Caco-2 (cell line): ENCODE measurements around the gene RASEF. TPM values are rescaled to one million over a fixed set of nuclear protein-coding genes. Genes with fewer than 3 reads are reported as not detected.
"Not testable (repeated sequence)": the region's sequence is repeated elsewhere in the genome, so short reads cannot be mapped to it uniquely, and the experiment has no call there.

Experiments
- BruUV-seq: library from RNA; stranded (reverse); fragments of 400-500 nt; replicated peaks from 2 replicates; lab custom pipeline; 2021; lab: Mats Ljungman, UMichigan
- CTCF ChIA-PET: fragments of 300-600 bp; sonication (Branson Sonifier 250); formaldehyde crosslinking; loops from one replicate; lab custom pipeline; 2022; ENCODE audit warnings: antibody characterized with exemption; lab: Charles Lee
- POLR2A ChIA-PET: fragments of 300-600 bp; sonication (Branson Sonifier 250); formaldehyde crosslinking; loops from one replicate; lab custom pipeline; 2022; ENCODE audit warnings: antibody characterized with exemption; lab: Charles Lee
- DNase-seq, 2 experiments: peaks; one replicate each; pipeline versions ENCODE4 v3.0.0 to v3.0.0-alpha.2; 2020 to 2022
- H3K27me3 ChIP-seq: replicated peaks from 2 replicates; pipeline ENCODE4 v1.6.0; 2011; ENCODE audit warnings: low read length; ENCODE audit not compliant: control insufficient read depth, insufficient read depth
- H3K36me3 ChIP-seq: 2 replicates; pipeline ENCODE4 v1.5.1; 2011; ENCODE audit warnings: low read length; ENCODE audit not compliant: control insufficient read depth, insufficient read depth
- H3K4me1 ChIP-seq: fragments of 250-450 bp; sonication (Bioruptor Pico); 2 replicates; pipeline ENCODE4 v1.5.1; 2020; ENCODE audit warnings: mild to moderate bottlenecking
- H3K4me3 ChIP-seq: 2 replicates; pipeline ENCODE4 v1.5.1; 2011; ENCODE audit warnings: low read depth, mild to moderate bottlenecking, control low read depth, low read length
- H3K9me3 ChIP-seq: fragments of 250-450 bp; sonication (Bioruptor Pico); 2 replicates; pipeline ENCODE4 v1.5.1; 2020; ENCODE audit warnings: mild to moderate bottlenecking, moderate library complexity
- H3K27ac Mint-ChIP-seq: one replicate; pipeline ENCODE4 v1.8.0; 2022; ENCODE audit warnings: mixed read lengths; ENCODE audit not compliant: unreplicated experiment
- H3K27me3 Mint-ChIP-seq: one replicate; pipeline ENCODE4 v1.8.0; 2022; ENCODE audit warnings: mixed read lengths; ENCODE audit not compliant: insufficient read depth, unreplicated experiment
- H3K36me3 Mint-ChIP-seq: one replicate; pipeline ENCODE4 v1.8.0; 2022; ENCODE audit warnings: mild to moderate bottlenecking, mixed read lengths; ENCODE audit not compliant: insufficient read depth, unreplicated experiment
- H3K4me1 Mint-ChIP-seq: one replicate; pipeline ENCODE4 v1.8.0; 2022; ENCODE audit warnings: low read depth, mixed read lengths; ENCODE audit not compliant: unreplicated experiment
- H3K4me3 Mint-ChIP-seq: one replicate; pipeline ENCODE4 v1.8.0; 2022; ENCODE audit warnings: mild to moderate bottlenecking, moderate library complexity, mixed read lengths; ENCODE audit not compliant: unreplicated experiment
- H3K9me3 Mint-ChIP-seq: one replicate; pipeline ENCODE4 v1.8.0; 2022; ENCODE audit warnings: mixed read lengths; ENCODE audit not compliant: unreplicated experiment
- CTCF ChIP-seq, 2 experiments: fragments of 200-600 bp in 1 of 2; IDR thresholded peaks; 1 replicate in 1 of 2; 2 replicates in 1 of 2; pipeline versions ENCODE4 v1.5.1 to v1.8.0; 2011 to 2022; ENCODE audit warnings: antibody characterized with exemption in 1 of 2, control low read depth in 1 of 2, inconsistent platforms in 1 of 2, low read depth in 1 of 2, low read length in 1 of 2, mild to moderate bottlenecking in 1 of 2, moderate library complexity in 1 of 2; ENCODE audit not compliant: insufficient read depth in 1 of 2, severe bottlenecking in 1 of 2, unreplicated experiment in 1 of 2
- intact Hi-C: fragments of 100-400 bp; cut with micrococcal nuclease; formaldehyde crosslinking; loops from one replicate; pipeline ENCODE4 v1.10.0; 2022; ENCODE audit not compliant: unreplicated experiment
- total RNA-seq: library from RNA; stranded (reverse); gene quantifications from 2 replicates; pipeline ENCODE4 v1.2.3, GENCODE V29; 2022

The RASEF gene
- total RNA-seq, 1 experiment from 2014 or later, result 0.32 TPM

GRCh38 chr9:83072498-83072897 lies 9.6 kb upstream of the RASEF start:
- H3K4me3 Mint-ChIP-seq, H3K36me3 ChIP-seq, POLR2A ChIA-PET, H3K4me1 ChIP-seq, DNase-seq, H3K9me3 ChIP-seq, H3K27me3 ChIP-seq, H3K4me3 ChIP-seq, CTCF ChIA-PET, H3K9me3 Mint-ChIP-seq, H3K27ac Mint-ChIP-seq, H3K4me1 Mint-ChIP-seq, H3K36me3 Mint-ChIP-seq, H3K27me3 Mint-ChIP-seq, BruUV-seq, intact Hi-C loops: not testable (repeated sequence)

- no peak for TF ChIP-seq CTCF (IDR thresholded peaks at IDR 0.05; ENCODE audit: insufficient read depth in 1 of 2, low read depth in 1 of 2, low read length in 1 of 2, severe bottlenecking in 1 of 2, unreplicated experiment in 1 of 2)
Measured at GRCh38 chr9:83071626-83072025, 8.7 kb upstream of the RASEF start.

GRCh38 chr9:83070261-83070660 lies 7.3 kb upstream of the RASEF start:
- no peaks in the 10 kb centered on the region for H3K36me3 ChIP-seq
- ChIA-PET CTCF (no interaction called here), POLR2A (no interaction called here)
- Mint-ChIP-seq H3K27me3 (peaks cover 2% of the 10 kb centered on the region), H3K4me1 (no peaks in the 10 kb centered on the region), H3K36me3 (no peaks in the 10 kb centered on the region), H3K4me3 (no peak overlapping the region), H3K27ac (no peak overlapping the region), H3K9me3 (no peaks in the 10 kb centered on the region)
- BruUV-seq, result no TSS peak
- H3K4me3 ChIP-seq, result no peak overlapping the region
- H3K27me3 ChIP-seq, result no peaks in the 10 kb centered on the region
- no peaks in the 10 kb centered on the region for H3K9me3 ChIP-seq
- H3K4me1 ChIP-seq, result no peaks in the 10 kb centered on the region
- TF ChIP-seq CTCF (IDR thresholded peaks at IDR 0.05; ENCODE audit: insufficient read depth in 1 of 2, low read depth in 1 of 2, low read length in 1 of 2, severe bottlenecking in 1 of 2, unreplicated experiment in 1 of 2), result no peak
- no peak for DNase-seq
- intact Hi-C loops, result no loop called here

More at GRCh38 chr9:83071626-83072025, 8.7 kb upstream of the RASEF start:
- no peaks in the 10 kb centered on the region for H3K4me1 ChIP-seq
- no peaks in the 10 kb centered on the region for H3K9me3 Mint-ChIP-seq
- no peak overlapping the region for H3K27ac Mint-ChIP-seq
- intact Hi-C loops, result no loop called here
- no peak overlapping the region for H3K4me3 Mint-ChIP-seq
- H3K4me1 Mint-ChIP-seq, result no peaks in the 10 kb centered on the region
- H3K36me3 ChIP-seq, result no peaks in the 10 kb centered on the region
- no peaks in the 10 kb centered on the region for H3K9me3 ChIP-seq
- no TSS peak for BruUV-seq
- ChIA-PET CTCF (no interaction called here), POLR2A (no interaction called here)
- no peaks in the 10 kb centered on the region for H3K27me3 Mint-ChIP-seq
- DNase-seq, result no peak
- no peaks in the 10 kb centered on the region for H3K27me3 ChIP-seq
- H3K36me3 Mint-ChIP-seq, result no peaks in the 10 kb centered on the region
- H3K4me3 ChIP-seq, result no peak overlapping the region

GRCh38 chr9:83069651-83070050 lies 6.7 kb upstream of the RASEF start:
- Mint-ChIP-seq H3K36me3 (no peaks in the 10 kb centered on the region), H3K9me3 (no peaks in the 10 kb centered on the region), H3K4me1 (no peaks in the 10 kb centered on the region), H3K27me3 (peaks cover 2% of the 10 kb centered on the region), H3K4me3 (no peak overlapping the region), H3K27ac (no peak overlapping the region)
- Histone ChIP-seq H3K4me3 (no peak overlapping the region), H3K9me3 (no peaks in the 10 kb centered on the region), H3K27me3 (no peaks in the 10 kb centered on the region), H3K36me3 (no peaks in the 10 kb centered on the region), H3K4me1 (no peaks in the 10 kb centered on the region)
- no peak for TF ChIP-seq CTCF (IDR thresholded peaks at IDR 0.05; ENCODE audit: insufficient read depth in 1 of 2, low read depth in 1 of 2, low read length in 1 of 2, severe bottlenecking in 1 of 2, unreplicated experiment in 1 of 2)
- intact Hi-C loops, result no loop called here
- BruUV-seq, result no TSS peak
- ChIA-PET POLR2A (no interaction called here), CTCF (no interaction called here)
- no peak for DNase-seq
